ENCODE results near the gene DCTN2. TPM values are rescaled to one million over a fixed set of nuclear protein-coding genes. Genes with fewer than 3 reads are reported as not detected.

Gene DCTN2
- total RNA-seq, 2 donors from 2014 or later, result 90.6 to 104 TPM

DNA sequence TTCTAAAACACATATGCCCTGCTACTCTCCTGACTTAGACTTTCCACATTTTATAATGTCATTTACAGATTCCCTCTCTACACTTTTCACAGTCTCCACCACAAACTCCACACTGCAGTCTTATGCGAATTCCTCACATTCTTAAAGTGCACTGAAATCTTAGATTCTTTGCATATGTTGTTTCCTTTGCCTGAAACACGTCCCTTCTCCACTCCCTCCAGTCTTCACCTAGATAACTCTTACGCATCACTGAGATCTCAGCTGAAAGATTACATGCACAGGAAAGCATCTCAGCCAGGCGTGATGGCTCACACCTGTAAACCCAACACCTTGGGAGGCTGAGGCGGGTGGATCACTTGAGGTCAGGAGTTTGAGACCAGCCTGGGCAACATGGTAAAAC, 63.5 kb downstream of the DCTN2 start:
- intact Hi-C loops (cut with DNase I), result no loop called here
- DNase-seq (ENCODE audit: low spot score), result no peak

DNA sequence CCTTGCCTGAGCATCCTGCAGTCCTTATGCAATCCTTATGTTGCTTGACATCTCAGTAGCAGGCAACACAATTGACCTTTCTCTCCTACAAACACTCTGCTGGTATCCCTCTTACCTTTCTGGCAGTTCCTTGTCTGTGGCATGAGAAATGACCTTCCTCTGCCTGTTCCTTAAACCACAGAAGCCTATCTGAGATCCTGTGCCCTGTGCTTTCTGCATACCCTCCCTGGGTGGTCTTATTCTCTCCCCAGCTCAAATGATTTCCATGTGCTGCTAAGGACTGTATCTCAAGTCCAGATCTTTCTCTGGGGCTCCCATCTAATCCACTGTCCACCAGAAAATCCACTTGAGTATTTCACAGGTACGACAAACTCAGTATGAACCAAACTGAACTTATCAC, 65.3 kb downstream of the DCTN2 start:
- intact Hi-C loops (cut with DNase I), result loop anchor here in 1 of 2 donors (1.0 kb wide), 1 partner anchor 21 kb away; no protein-coding TSS in a partner anchor
- DNase-seq (ENCODE audit: low spot score), result no peak

Small RNAs within 50 kb of the gene (microRNA-seq; reads per million reads assigned to microRNA genes)
- gene MIR616 (ENCODE audit: borderline microRNAs expressed in 2 of 2) (0.32 to 0.78 reads per million in 2 donors), gene MIR6758 (ENCODE audit: borderline microRNAs expressed in 2 of 2) (0 to 1.3 reads per million in 2 donors)

Other genes starting within 250 kb of the DCTN2 start
- 10 to 100 TPM; 49.7 to 51.8 TPM for gene R3HDM2, start 116.1 kb downstream of the DCTN2 start, total RNA-seq
- not detected for gene INHBC, start 112.4 kb downstream of the DCTN2 start, total RNA-seq
- gene INHBE, start 91.9 kb downstream of the DCTN2 start, total RNA-seq, result not detected
- gene GLI1, start 87.4 kb downstream of the DCTN2 start, total RNA-seq, result 1 to 10 TPM in 1 of 2 donors, under 1 TPM in 1; 0.90 to 3.2 TPM
- 10 to 100 TPM; 12.7 to 20.7 TPM for gene ARHGAP9, start 67.3 kb downstream of the DCTN2 start, total RNA-seq
- gene MARS1, start 59.1 kb downstream of the DCTN2 start, total RNA-seq, result 100 to 1,000 TPM; 135 to 142 TPM
- 10 to 100 TPM; 34.0 to 43.8 TPM for gene DDIT3, start 26.7 kb downstream of the DCTN2 start, total RNA-seq
- 10 to 100 TPM; 46.5 to 49.1 TPM for gene MBD6, start 24.4 kb downstream of the DCTN2 start, total RNA-seq
- under 1 TPM; 0.10 to 0.14 TPM for gene KIF5A, start 2.9 kb upstream of the DCTN2 start, total RNA-seq
- 10 to 100 TPM; 26.0 to 27.4 TPM for gene PIP4K2C, start 44.0 kb upstream of the DCTN2 start, total RNA-seq
- gene DTX3, start 57.6 kb upstream of the DCTN2 start, total RNA-seq, result 10 to 100 TPM; 32.4 to 35.6 TPM
- gene ARHGEF25, start 64.2 kb upstream of the DCTN2 start, total RNA-seq, result 10 to 100 TPM; 78.8 to 82.8 TPM
- 1 to 10 TPM; 4.3 to 6.0 TPM for gene B4GALNT1, start 86.0 kb upstream of the DCTN2 start, total RNA-seq
- 100 to 1,000 TPM; 186 to 279 TPM for gene OS9, start 146.9 kb upstream of the DCTN2 start, total RNA-seq
- 1 to 10 TPM; 1.8 to 2.2 TPM for gene AGAP2, start 191.6 kb upstream of the DCTN2 start, total RNA-seq
- 10 to 100 TPM; 20.1 to 26.3 TPM for gene TSPAN31, start 197.8 kb upstream of the DCTN2 start, total RNA-seq
- gene CDK4, start 205.1 kb upstream of the DCTN2 start, total RNA-seq, result 10 to 100 TPM; 65.3 to 66.0 TPM
- gene MARCHF9, start 207.9 kb upstream of the DCTN2 start, total RNA-seq, result 1 to 10 TPM; 7.4 to 9.4 TPM
- gene CYP27B1, start 219.9 kb upstream of the DCTN2 start, total RNA-seq, result 1 to 10 TPM in 1 of 2 donors, under 1 TPM in 1; 0.57 to 1.1 TPM
- 10 to 100 TPM; 16.6 to 22.8 TPM for gene METTL1, start 224.9 kb upstream of the DCTN2 start, total RNA-seq
- 1 to 10 TPM; 7.9 to 9.3 TPM for gene EEF1AKMT3, start 225.4 kb upstream of the DCTN2 start, total RNA-seq
- gene TSFM, start 235.6 kb upstream of the DCTN2 start, total RNA-seq, result 10 to 100 TPM; 15.9 to 16.4 TPM